Naive thymus-derived CD4-positive, alpha-beta T cell (primary cell): ENCODE results near the gene TSEN54. TPM values are rescaled to one million over a fixed set of nuclear protein-coding genes. Genes with fewer than 3 reads are reported as not detected.
A peak's percentile ranks its signal among the peaks of the same experiment; 100 is the strongest.

Source experiments
- ATAC-seq: fragments of 150-1000 bp; cut with Tn5 transposase; 2 replicates; pipeline ENCODE4 v1.10.0; 2021; ENCODE audit warnings: mild to moderate bottlenecking, moderate library complexity
- CTCF ChIA-PET: fragments of 350-600 bp; sonication (Branson Sonifier 250); formaldehyde crosslinking; loops from one replicate; lab custom pipeline; 2021; ENCODE audit warnings: antibody characterized with exemption; lab: Charles Lee
- POLR2A ChIA-PET: fragments of 350-600 bp; sonication (Branson Sonifier 250); formaldehyde crosslinking; loops from one replicate; lab custom pipeline; 2021; ENCODE audit warnings: antibody characterized with exemption, inconsistent platforms; lab: Charles Lee
- DNase-seq, 9 donors: peaks; one replicate each; pipeline versions ENCODE4 v3.0.0 to v3.0.0-alpha.2; 2020 to 2022; ENCODE audit warnings: mixed read lengths in 1 of 9
- H3K27ac ChIP-seq: one replicate; pipeline ENCODE4 v1.7.0; 2013; ENCODE audit warnings: mild to moderate bottlenecking, low read depth, low read length, moderate library complexity
- H3K27me3 ChIP-seq, 2 donors: one replicate each; pipeline ENCODE4 v1.7.0; 2013; ENCODE audit warnings: low read length in 2 of 2, mild to moderate bottlenecking in 2 of 2, moderate library complexity in 2 of 2; ENCODE audit not compliant: control insufficient read depth in 2 of 2, insufficient read depth in 2 of 2
- H3K36me3 ChIP-seq, 3 experiments: 1 replicate in 2 of 3; 2 replicates in 1 of 3; pipeline ENCODE4 v1.7.0; 2013; ENCODE audit warnings: low read length in 3 of 3, mild to moderate bottlenecking in 3 of 3, moderate library complexity in 1 of 3; ENCODE audit not compliant: insufficient read depth in 3 of 3, control insufficient read depth in 2 of 3
- H3K4me1 ChIP-seq, 2 donors: one replicate each; pipeline ENCODE4 v1.7.0; 2013; ENCODE audit warnings: low read length in 2 of 2, mild to moderate bottlenecking in 2 of 2, moderate library complexity in 1 of 2; ENCODE audit not compliant: control insufficient read depth in 2 of 2, insufficient read depth in 2 of 2
- H3K4me3 ChIP-seq: 2 replicates; pipeline ENCODE4 v1.7.0; 2013; ENCODE audit warnings: mild to moderate bottlenecking, low read length
- H3K9me3 ChIP-seq, 3 experiments: 1 replicate in 2 of 3; 2 replicates in 1 of 3; pipeline ENCODE4 v1.7.0; 2013; ENCODE audit warnings: low read length in 3 of 3; ENCODE audit not compliant: control insufficient read depth in 2 of 3
- H3K27ac Mint-ChIP-seq, 9 donors: one replicate each; pipeline ENCODE4 v1.8.0; 2020 to 2022; ENCODE audit warnings: mixed read lengths in 9 of 9, mild to moderate bottlenecking in 8 of 9, moderate library complexity in 5 of 9, inconsistent platforms in 2 of 9
- H3K27me3 Mint-ChIP-seq, 5 donors: one replicate each; pipeline ENCODE4 v1.8.0; 2021 to 2022; ENCODE audit warnings: mixed read lengths in 5 of 5, mild to moderate bottlenecking in 1 of 5
- H3K36me3 Mint-ChIP-seq, 5 donors: one replicate each; pipeline ENCODE4 v1.8.0; 2020 to 2022; ENCODE audit warnings: mixed read lengths in 5 of 5, mild to moderate bottlenecking in 3 of 5, inconsistent platforms in 1 of 5
- H3K4me1 Mint-ChIP-seq, 7 donors: one replicate each; pipeline ENCODE4 v1.8.0; 2020 to 2022; ENCODE audit warnings: mixed read lengths in 7 of 7, mild to moderate bottlenecking in 3 of 7, inconsistent platforms in 1 of 7
- H3K4me3 Mint-ChIP-seq, 10 donors: one replicate each; pipeline ENCODE4 v1.8.0; 2020 to 2022; ENCODE audit warnings: mild to moderate bottlenecking in 10 of 10, mixed read lengths in 10 of 10, moderate library complexity in 6 of 10, inconsistent platforms in 2 of 10
- H3K9me3 Mint-ChIP-seq, 11 donors: one replicate each; pipeline ENCODE4 v1.8.0; 2020 to 2022; ENCODE audit warnings: mixed read lengths in 11 of 11, mild to moderate bottlenecking in 4 of 11, inconsistent platforms in 1 of 11, moderate library complexity in 1 of 11
- intact Hi-C, 2 donors: fragments of 100-400 bp; cut with micrococcal nuclease; formaldehyde crosslinking; loops; one replicate each; pipeline ENCODE4 v1.15.1; 2023
- polyA plus RNA-seq, 2 donors: library from polyadenylated mRNA; unstranded; fragments of 300-500 nt; fragmentation: Illumina TruSeq; gene quantifications; one replicate each; pipeline ENCODE4 v1.2.3, GENCODE V29; 2021
- total RNA-seq, 6 experiments: library from RNA in 5 of 6; stranded (reverse) in 5 of 6; gene quantifications; 1 replicate in 5 of 6; 2 replicates in 1 of 6; pipeline ENCODE4 v1.2.3 and lab custom pipeline; 2021 to 2026

TSEN54 gene
- total and polyA plus RNA-seq, 7 experiments from 2014 or later = 36.2 to 85.0 (median 56.7) TPM

- H3K4me3 ChIP-seq = no peak overlapping the region
- peaks cover 18 to 29% (median 18%) of the 10 kb centered on the region in 7 donors for H3K4me1 Mint-ChIP-seq
- peaks cover 16 to 25% of the 10 kb centered on the region in 2 donors for H3K4me1 ChIP-seq
- DNase-seq (no peak), ATAC-seq (no peak)
- ChIA-PET CTCF (no interaction called here), POLR2A (no interaction called here)
- H3K27me3 ChIP-seq = no peaks in the 10 kb centered on the region
- H3K36me3 ChIP-seq = peaks cover 0 to 63% (median 5%) of the 10 kb centered on the region in 3 experiments
- intact Hi-C loops = no loop called here
- no peaks in the 10 kb centered on the region for H3K9me3 ChIP-seq
- H3K27me3 Mint-ChIP-seq = no peaks in the 10 kb centered on the region
- no peak overlapping the region for H3K27ac ChIP-seq
- H3K27ac Mint-ChIP-seq = peak overlapping the region in 3 of 9 donors; percentile 38 to 59 (median 48)
- H3K4me3 Mint-ChIP-seq = no peak overlapping the region
- H3K9me3 Mint-ChIP-seq = no peaks in the 10 kb centered on the region
- peaks cover 0 to 33% (median 7%) of the 10 kb centered on the region in 5 donors for H3K36me3 Mint-ChIP-seq
Measured at GRCh38 chr17:75490953-75491649, 25.2 kb upstream of the TSEN54 start.

- Mint-ChIP-seq H3K27ac (peak overlapping the region in 2 of 9 donors; percentile 48 to 59), H3K27me3 (no peaks in the 10 kb centered on the region), H3K4me1 (peaks cover 12 to 23% (median 13%) of the 10 kb centered on the region in 7 donors), H3K36me3 (peaks cover 0 to 28% (median 7%) of the 10 kb centered on the region in 5 donors), H3K9me3 (no peaks in the 10 kb centered on the region), H3K4me3 (no peak overlapping the region)
- Histone ChIP-seq H3K4me1 (peaks cover 16 to 20% of the 10 kb centered on the region in 2 donors), H3K4me3 (no peak overlapping the region), H3K9me3 (no peaks in the 10 kb centered on the region), H3K27ac (no peak overlapping the region), H3K27me3 (no peaks in the 10 kb centered on the region), H3K36me3 (peaks cover 0 to 65% (median 5%) of the 10 kb centered on the region in 3 experiments)
- ChIA-PET POLR2A (interaction anchor here (0.9 kb wide), 1 partner anchor 36 kb away, joined by 3 read pairs; the partner anchor contains the start of gene TMEM94), CTCF (no interaction called here)
- DNase-seq (no peak), ATAC-seq (no peak)
- intact Hi-C loops = no loop called here
Measured at GRCh38 chr17:75491680-75492079, 24.6 kb upstream of the TSEN54 start.

GRCh38 chr17:75492555-75493168 is 23.7 kb upstream of the TSEN54 start:
- H3K4me3 ChIP-seq = no peak overlapping the region
- H3K4me1 ChIP-seq = peaks cover 6 to 10% of the 10 kb centered on the region in 2 donors
- DNase-seq (no peak), ATAC-seq (no peak)
- CTCF ChIA-PET = no interaction called here
- intact Hi-C loops = no loop called here
- Mint-ChIP-seq H3K9me3 (no peaks in the 10 kb centered on the region), H3K4me3 (no peak overlapping the region), H3K36me3 (peaks cover 0 to 25% (median 4%) of the 10 kb centered on the region in 5 donors), H3K27ac (peak overlapping the region in 2 of 9 donors; percentile 25 to 51), H3K27me3 (no peaks in the 10 kb centered on the region), H3K4me1 (peaks cover 3 to 16% (median 6%) of the 10 kb centered on the region in 7 donors)
- no peak overlapping the region for H3K27ac ChIP-seq
- POLR2A ChIA-PET = interaction anchor here (0.7 to 1.2 kb wide), 3 partner anchors 24 to 203 kb away, joined by 3 read pairs; partner anchors contain the start of genes SLC25A19, TMEM94 and TSEN54
- peaks cover 0 to 67% (median 5%) of the 10 kb centered on the region in 3 experiments for H3K36me3 ChIP-seq
- H3K27me3 ChIP-seq = no peaks in the 10 kb centered on the region
- no peaks in the 10 kb centered on the region for H3K9me3 ChIP-seq

- Mint-ChIP-seq H3K4me1 (peaks cover 0 to 16% (median 7%) of the 10 kb centered on the region in 7 donors), H3K36me3 (peaks cover 0 to 26% (median 4%) of the 10 kb centered on the region in 5 donors), H3K27ac (no peak overlapping the region), H3K9me3 (no peaks in the 10 kb centered on the region), H3K4me3 (no peak overlapping the region), H3K27me3 (no peaks in the 10 kb centered on the region)
- H3K9me3 ChIP-seq = no peaks in the 10 kb centered on the region
- H3K27me3 ChIP-seq = no peaks in the 10 kb centered on the region
- H3K4me3 ChIP-seq = no peak overlapping the region
- H3K4me1 ChIP-seq = peaks cover 0 to 7% of the 10 kb centered on the region in 2 donors
- peaks cover 0 to 76% (median 5%) of the 10 kb centered on the region in 3 experiments for H3K36me3 ChIP-seq
- ATAC-seq (no peak), DNase-seq (no peak)
- intact Hi-C loops = no loop called here
- H3K27ac ChIP-seq = no peak overlapping the region
- POLR2A ChIA-PET = interaction anchor here (0.7 kb wide), 1 partner anchor 23 kb away, joined by 3 read pairs; the partner anchor contains the start of gene TSEN54
- CTCF ChIA-PET = interaction anchor here (0.6 kb wide), 1 partner anchor 127 kb away, joined by 3 read pairs; no protein-coding TSS in a partner anchor
Measured at GRCh38 chr17:75493476-75494129, 22.7 kb upstream of the TSEN54 start.

GRCh38 chr17:75494326-75494877 is 21.9 kb upstream of the TSEN54 start:
- POLR2A ChIA-PET = no interaction called here
- Histone ChIP-seq H3K4me3 (no peak overlapping the region), H3K27ac (no peak overlapping the region), H3K27me3 (no peaks in the 10 kb centered on the region), H3K4me1 (peaks cover 0 to 7% of the 10 kb centered on the region in 2 donors), H3K36me3 (peaks cover 0 to 81% (median 5%) of the 10 kb centered on the region in 3 experiments), H3K9me3 (no peaks in the 10 kb centered on the region)
- Mint-ChIP-seq H3K27me3 (no peaks in the 10 kb centered on the region), H3K36me3 (peaks cover 0 to 26% (median 4%) of the 10 kb centered on the region in 5 donors), H3K27ac (peak overlapping the region in 1 of 9 donors; percentile 5), H3K4me1 (peaks cover 0 to 11% (median 7%) of the 10 kb centered on the region in 7 donors), H3K9me3 (no peaks in the 10 kb centered on the region), H3K4me3 (no peak overlapping the region)
- DNase-seq (no peak), ATAC-seq (no peak)
- intact Hi-C loops = no loop called here
- CTCF ChIA-PET = interaction anchor here (0.6 kb wide), 1 partner anchor 128 kb away, joined by 3 read pairs; no protein-coding TSS in a partner anchor

- ChIA-PET POLR2A (no interaction called here), CTCF (interaction anchor here (0.6 kb wide), 2 partner anchors 36 to 51 kb away, joined by 3 to 7 read pairs; no protein-coding TSS in a partner anchor)
- H3K27me3 ChIP-seq = no peaks in the 10 kb centered on the region
- peaks cover 0 to 26% (median 4%) of the 10 kb centered on the region in 5 donors for H3K36me3 Mint-ChIP-seq
- H3K4me1 ChIP-seq = peaks cover 0 to 7% of the 10 kb centered on the region in 2 donors
- H3K36me3 ChIP-seq = peaks cover 0 to 84% (median 5%) of the 10 kb centered on the region in 3 experiments
- H3K4me3 ChIP-seq = no peak overlapping the region
- H3K4me3 Mint-ChIP-seq = peak overlapping the region in 1 of 10 donors; percentile 7
- H3K27ac ChIP-seq = no peak overlapping the region
- peak overlapping the region in 1 of 9 donors; percentile 72 for H3K27ac Mint-ChIP-seq
- H3K9me3 ChIP-seq = no peaks in the 10 kb centered on the region
- H3K4me1 Mint-ChIP-seq = peaks cover 0 to 11% (median 7%) of the 10 kb centered on the region in 7 donors
- no peaks in the 10 kb centered on the region for H3K27me3 Mint-ChIP-seq
- H3K9me3 Mint-ChIP-seq = no peaks in the 10 kb centered on the region
- DNase-seq (no peak), ATAC-seq (no peak)
- intact Hi-C loops = no loop called here
Measured at GRCh38 chr17:75496005-75496404, 20.3 kb upstream of the TSEN54 start.
